K562 (cell line): ENCODE data around the gene TIPIN. TPM values are rescaled to one million over a fixed set of nuclear protein-coding genes. Genes with fewer than 3 reads are reported as not detected.

Experiments used
- ATAC-seq: fragments of 200-7000 bp; cut with Tn5 transposase; 3 replicates; pipeline ENCODE4 v1.9.1; 2020; ENCODE audit warnings: moderate library complexity
- BruUV-seq: library from RNA; stranded (reverse); fragments of 400-500 nt; replicated peaks from 2 replicates; lab custom pipeline; 2021; lab: Mats Ljungman, UMichigan
- CTCF ChIA-PET: fragments of 300-600 bp; formaldehyde crosslinking; extraction: SDS; loops from one replicate; lab custom pipeline; 2021; ENCODE audit warnings: low intra/inter-chr PET ratio; lab: Yijun Ruan, JAX
- POLR2A ChIA-PET: fragments of 300-600, 350-650 bp; sonication (Branson Sonifier 250); formaldehyde crosslinking; extraction: SDS; loops from one replicate; lab custom pipeline; 2021; ENCODE audit warnings: antibody characterized with exemption, inconsistent platforms; lab: Yijun Ruan, JAX
- DNase-seq, 4 experiments: peaks; one replicate each; pipeline versions ENCODE4 v3.0.0 to v3.0.0-alpha.2; 2011 to 2018; ENCODE audit warnings: low spot score in 3 of 4, mixed read lengths in 3 of 4; ENCODE audit errors: extremely low read depth in 1 of 4
- FAIRE-seq: peaks from 2 replicates; lab custom pipeline; 2011; peaks lifted over from hg19 to GRCh38; lab: Jason Lieb, UNC
- H2AFZ ChIP-seq: 2 replicates; pipeline ENCODE4 v1.6.0; 2011; ENCODE audit warnings: low read depth, low read length, control low read depth, inconsistent platforms
- H3K27ac ChIP-seq: fragments of 200-600 bp; 3 replicates; pipeline ENCODE4 v1.8.0; 2011; ENCODE audit warnings: low read depth, mild to moderate bottlenecking, control low read depth, inconsistent platforms, low read length, moderate library complexity, mixed read lengths; ENCODE audit errors: extremely low read depth
- H3K27me3 ChIP-seq, 2 experiments: fragments of 300-600 bp in 1 of 2; 2 replicates in 1 of 2; 3 replicates in 1 of 2; pipeline versions ENCODE4 v1.6.0 to v1.8.0; 2011; ENCODE audit warnings: inconsistent platforms in 2 of 2, low read length in 2 of 2, mild to moderate bottlenecking in 1 of 2, mixed read lengths in 1 of 2, moderate library complexity in 1 of 2; ENCODE audit not compliant: control insufficient read depth in 2 of 2, insufficient read depth in 2 of 2
- H3K36me3 ChIP-seq: fragments of 300-600 bp; 3 replicates; pipeline ENCODE4 v1.8.0; 2011; ENCODE audit warnings: mild to moderate bottlenecking, low read length, inconsistent platforms; ENCODE audit not compliant: control insufficient read depth, insufficient read depth
- H3K4me1 ChIP-seq, 2 experiments: fragments of 200-600 bp in 1 of 2; replicated peaks in 1 of 2; 2 replicates in 1 of 2; 3 replicates in 1 of 2; pipeline versions ENCODE4 v1.5.1 to v1.8.0; 2011; ENCODE audit warnings: inconsistent platforms in 2 of 2, low read length in 2 of 2, mild to moderate bottlenecking in 1 of 2, mixed read lengths in 1 of 2, moderate library complexity in 1 of 2; ENCODE audit not compliant: control insufficient read depth in 2 of 2, insufficient read depth in 2 of 2
- H3K4me2 ChIP-seq: 2 replicates; pipeline ENCODE4 v1.6.1; 2011; ENCODE audit warnings: low read length, control low read depth, inconsistent platforms, mixed read lengths; ENCODE audit not compliant: insufficient read depth
- H3K4me3 ChIP-seq: fragments of 200-600 bp; sonication (generic), shearing (Covaris generic); 2 replicates; pipeline ENCODE4 v1.5.1; 2016; ENCODE audit warnings: control low read depth, inconsistent platforms
- H3K79me2 ChIP-seq: fragments of 200-600 bp; 3 replicates; pipeline ENCODE4 v1.8.0; 2011; ENCODE audit warnings: low read length, inconsistent platforms; ENCODE audit not compliant: control insufficient read depth, insufficient read depth
- H3K9ac ChIP-seq, 2 experiments: 2 replicates each; pipeline versions ENCODE4 v1.6.0 to v1.6.1; 2011; ENCODE audit warnings: low read depth in 2 of 2, low read length in 2 of 2, control low read depth in 1 of 2, inconsistent platforms in 1 of 2, mild to moderate bottlenecking in 1 of 2, mixed read lengths in 1 of 2; ENCODE audit not compliant: insufficient read depth in 1 of 2
- H3K9me1 ChIP-seq: one replicate; pipeline ENCODE4 v1.6.0; 2011; ENCODE audit warnings: inconsistent platforms, mild to moderate bottlenecking, low read length, moderate library complexity; ENCODE audit not compliant: control insufficient read depth, insufficient read depth
- H3K9me3 ChIP-seq: replicated peaks from 2 replicates; pipeline ENCODE4 v1.5.1; 2011; ENCODE audit warnings: low read depth, low read length, inconsistent platforms; ENCODE audit not compliant: control insufficient read depth, insufficient read depth
- H4K20me1 ChIP-seq: replicated peaks from 2 replicates; pipeline ENCODE4 v1.6.1; 2011; ENCODE audit warnings: low read length, inconsistent platforms, mixed read lengths; ENCODE audit not compliant: control insufficient read depth, insufficient read depth
- HOXB6 ChIP-seq: fragments of 250-450 bp; sonication (Bioruptor Pico); IDR thresholded peaks from 2 replicates; pipeline ENCODE4 v1.5.1; 2022; ENCODE audit warnings: mild to moderate bottlenecking, borderline replicate concordance
- MYC ChIP-seq, 2 experiments: fragments of 250-450 bp in 1 of 2; sonication (Bioruptor Pico) in 1 of 2; IDR thresholded peaks; 2 replicates each; pipeline versions ENCODE4 v1.5.1 to v1.6.1; 2012 to 2021; ENCODE audit warnings: low read depth in 2 of 2, borderline replicate concordance in 1 of 2, improper control_type of control experiment in 1 of 2, low read length in 1 of 2, mild to moderate bottlenecking in 1 of 2, moderate library complexity in 1 of 2
- PHTF2 ChIP-seq: fragments of 250-450 bp; sonication (Bioruptor Pico); IDR thresholded peaks from 2 replicates; pipeline ENCODE4 v1.5.0; 2021; ENCODE audit warnings: mild to moderate bottlenecking
- RB1 ChIP-seq: fragments of 450-650 bp; IDR thresholded peaks from 2 replicates; pipeline ENCODE4 v1.6.1; 2017; ENCODE audit warnings: low read depth, mild to moderate bottlenecking
- ZNF592 ChIP-seq: fragments of 450-650 bp; IDR thresholded peaks from 2 replicates; pipeline ENCODE4 v1.6.1; 2017; ENCODE audit warnings: antibody characterized with exemption, mild to moderate bottlenecking
- WGBS: fragments of 100-300 bp; shearing (Covaris generic); methylation state at CpG from one replicate; pipeline ENCODE4 v1.1.6; 2016; ENCODE audit warnings: low coverage, mixed read lengths; ENCODE audit not compliant: insufficient coverage; ENCODE audit errors: missing lambda C conversion rate; 5-methylcytosine and 5-hydroxymethylcytosine counted together
- in situ Hi-C: fragments of 300-500 bp; cut with MboI; formaldehyde crosslinking; loops from 4 replicates; pipeline ENCODE4 v1.15.0; 2018; ENCODE audit warnings: inconsistent platforms, mixed read lengths
- intact Hi-C: fragments of 100-400 bp; cut with micrococcal nuclease; formaldehyde crosslinking; loops from 2 replicates; pipeline ENCODE4 v1.14.2; 2022
- polyA plus RNA-seq, 8 experiments: library from polyadenylated mRNA; depleted of rRNA in 4 of 8; stranded (reverse) in 5 of 8; unstranded in 3 of 8; fragments of >200 nt; fragmentation: Nextera tagmentation in 2 of 8; fragmentation: Illumina TruSeq in 1 of 8; extraction: Ambion mirVana in 2 of 8; extraction: Trizol in 1 of 8; gene quantifications; 2 replicates each; pipeline versions ENCODE4 v1.2.1 to v1.2.3, GENCODE V29; 2011 to 2014; ENCODE audit warnings: inconsistent platforms in 1 of 8, missing spikeins in 1 of 8
- total RNA-seq, 7 experiments: library from RNA; depleted of rRNA in 6 of 7; stranded (reverse); fragments of >200 nt in 6 of 7; fragmentation: Illumina TruSeq in 2 of 7; extraction: Trizol in 2 of 7; gene quantifications; 2 replicates each; pipeline versions ENCODE4 v1.2.1 to v1.2.3, GENCODE V29; 2011 to 2021; ENCODE audit warnings: low replicate concordance in 1 of 7
- TF ChIP-seq, protein P1 (sequence below), 2 experiments: fragments of 200-800 bp in 1 of 2; sonication (Bioruptor generic) in 1 of 2; sonication (generic) in 1 of 2; formaldehyde crosslinking in 1 of 2; IDR thresholded peaks in 1 of 2; conservative IDR thresholded peaks in 1 of 2; 2 replicates each; pipeline versions ENCODE4 v1.5.0 to v1.6.1; 2016 to 2020; ENCODE audit warnings: missing compliant biosample characterization in 1 of 2, missing genetic modification characterization in 1 of 2, missing genetic modification reagents in 1 of 2

TIPIN gene
- total and polyA plus RNA-seq, 9 of the 15 experiments (the other 6 are each of a cell fraction or from before 2014, with no cell fraction given): 22.9 to 61.4 (median 42.0) TPM

- TF ChIP-seq MYC (IDR thresholded peaks at IDR 0.05; ENCODE audit: low read depth, low read length) (peak; percentile 68), MYC (CRISPR knock-in tag; IDR thresholded peaks at IDR 0.05; ENCODE audit: borderline replicate concordance, low read depth) (no peak)
Observed at GRCh38 chr15:66387163-66388042, 30.9 kb upstream of the TIPIN start (continued).

DNA sequence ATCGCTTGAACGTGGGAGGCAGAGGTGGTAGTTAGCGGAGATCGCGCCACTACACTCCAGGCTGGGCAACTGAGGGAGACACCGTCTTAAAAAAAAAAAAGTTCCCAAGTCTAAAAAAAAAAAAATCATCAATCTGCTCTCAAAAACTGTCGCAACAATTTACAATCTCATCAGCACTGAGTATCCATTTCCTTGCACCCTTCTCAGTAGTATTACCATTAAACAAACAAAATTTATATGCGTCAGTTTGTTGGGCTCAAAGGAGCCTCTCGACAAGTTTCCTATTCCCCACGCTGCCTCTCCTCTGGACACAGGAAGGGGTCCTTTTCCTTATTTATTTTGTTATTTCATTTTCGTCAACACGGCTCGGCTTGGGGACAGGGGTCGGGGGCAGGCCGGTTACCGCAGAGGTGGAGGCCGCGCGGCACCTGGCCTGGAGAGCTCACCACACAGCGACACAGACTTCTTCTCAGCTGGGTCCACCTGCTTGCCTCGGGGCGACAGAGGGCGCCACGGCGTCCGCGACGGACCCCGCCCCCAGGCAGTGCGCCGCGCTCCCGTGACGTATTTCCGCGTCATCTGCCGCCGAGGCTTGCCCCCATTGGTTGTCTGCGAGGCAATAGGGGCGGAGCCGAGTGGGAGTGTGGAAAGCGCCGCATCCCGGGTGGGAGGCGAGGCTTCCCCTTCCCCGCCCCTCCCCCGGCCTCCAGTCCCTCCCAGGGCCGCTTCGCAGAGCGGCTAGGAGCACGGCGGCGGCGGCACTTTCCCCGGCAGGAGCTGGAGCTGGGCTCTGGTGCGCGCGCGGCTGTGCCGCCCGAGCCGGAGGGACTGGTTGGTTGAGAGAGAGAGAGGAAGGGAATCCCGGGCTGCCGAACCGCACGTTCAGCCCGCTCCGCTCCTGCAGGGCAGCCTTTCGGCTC lies 30.0 kb upstream of the TIPIN start, which contains the start of gene MAP2K1:
TSS of gene MAP2K1 (plus strand) at position 709 of the 920 bp plus-strand sequence. CDS start 436 bp downstream, outside the sequence.
- peak within 1 kb of the TSS; percentile 86 for H3K4me3 ChIP-seq
- H3K9ac ChIP-seq: peak within 1 kb of the TSS; percentile 90 to 96
- DNase-seq (peak; percentile 98 to 99 (median 98)), FAIRE-seq (peak; percentile 90), ATAC-seq (peak; percentile 94)
- ChIA-PET POLR2A (interaction anchor here (0.7 to 1.7 kb wide), 8 partner anchors 16 to 111 kb away, joined by 3 to 7 read pairs (median 3); partner anchors contain the start of genes SNAPC5 and TIPIN), CTCF (interaction anchor here (1.5 kb wide), 1 partner anchor 111 kb away, joined by 4 read pairs; the partner anchor contains the start of gene SNAPC5)
- H4K20me1 ChIP-seq: peaks cover 13% of the 10 kb centered on the region
- in situ Hi-C loops (loop anchor here (5.0 kb wide), 1 partner anchor 96 kb away; no protein-coding TSS in a partner anchor), intact Hi-C loops (loop anchor here (1.0 to 2.0 kb wide), 2 partner anchors 30 to 111 kb away; partner anchors contain the start of genes SNAPC5 and TIPIN)
- H3K27me3 ChIP-seq: no peaks in the 10 kb centered on the region
- H3K79me2 ChIP-seq: peaks cover 60% of the 10 kb centered on the region
- no peaks in the 10 kb centered on the region for H3K9me1 ChIP-seq
- no peaks in the 10 kb centered on the region for H3K9me3 ChIP-seq
- peak within 1 kb of the TSS; percentile 80 for H3K27ac ChIP-seq
- peak within 1 kb of the TSS; percentile 90 for H2AFZ ChIP-seq
- 2% methylated on average over 65 of the region's 69 CpGs for WGBS
- peaks cover 18 to 22% of the 10 kb centered on the region in 2 experiments; a peak in 3 of 5 replicates for H3K4me1 ChIP-seq
- H3K36me3 ChIP-seq: peaks cover 22% of the 10 kb centered on the region; the same call in 2 of the 3 replicates
- H3K4me2 ChIP-seq: peak within 1 kb of the TSS; percentile 99
- TSS peak; percentile 83 for BruUV-seq
- TF ChIP-seq, protein P1, sequence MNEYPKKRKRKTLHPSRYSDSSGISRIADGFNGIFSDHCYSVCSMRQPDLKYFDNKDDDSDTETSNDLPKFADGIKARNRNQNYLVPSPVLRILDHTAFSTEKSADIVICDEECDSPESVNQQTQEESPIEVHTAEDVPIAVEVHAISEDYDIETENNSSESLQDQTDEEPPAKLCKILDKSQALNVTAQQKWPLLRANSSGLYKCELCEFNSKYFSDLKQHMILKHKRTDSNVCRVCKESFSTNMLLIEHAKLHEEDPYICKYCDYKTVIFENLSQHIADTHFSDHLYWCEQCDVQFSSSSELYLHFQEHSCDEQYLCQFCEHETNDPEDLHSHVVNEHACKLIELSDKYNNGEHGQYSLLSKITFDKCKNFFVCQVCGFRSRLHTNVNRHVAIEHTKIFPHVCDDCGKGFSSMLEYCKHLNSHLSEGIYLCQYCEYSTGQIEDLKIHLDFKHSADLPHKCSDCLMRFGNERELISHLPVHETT (CRISPR knock-in tag; conservative IDR thresholded peaks at IDR 0.05 in 1 of 2, IDR thresholded peaks at IDR 0.05 in 1 of 2): peak in 1 of 2 experiments; percentile 76; a peak in 2 of 4 replicates
- TF ChIP-seq HOXB6 (CRISPR knock-in tag) (no peak), ZNF592 (no peak), PHTF2 (CRISPR knock-in tag) (no peak), RB1 (peak; percentile 89)
